Fibroblast of skin of scalp (primary cell): ENCODE results near the gene TRMT61A.

ENCODE experiments used
- DNase-seq: peaks from one replicate; pipeline ENCODE4 v3.0.0-alpha.2; 2013

TRMT61A gene

GRCh38 chr14:103569408-103569807 lies 40.4 kb downstream of the TRMT61A start:
- DNase-seq, result no peak

- DNase-seq, result no peak
Observed at GRCh38 chr14:103574104-103574503, 45.1 kb downstream of the TRMT61A start.

GRCh38 chr14:103574707-103575285 lies 45.8 kb downstream of the TRMT61A start:
- no peak for DNase-seq

DNA sequence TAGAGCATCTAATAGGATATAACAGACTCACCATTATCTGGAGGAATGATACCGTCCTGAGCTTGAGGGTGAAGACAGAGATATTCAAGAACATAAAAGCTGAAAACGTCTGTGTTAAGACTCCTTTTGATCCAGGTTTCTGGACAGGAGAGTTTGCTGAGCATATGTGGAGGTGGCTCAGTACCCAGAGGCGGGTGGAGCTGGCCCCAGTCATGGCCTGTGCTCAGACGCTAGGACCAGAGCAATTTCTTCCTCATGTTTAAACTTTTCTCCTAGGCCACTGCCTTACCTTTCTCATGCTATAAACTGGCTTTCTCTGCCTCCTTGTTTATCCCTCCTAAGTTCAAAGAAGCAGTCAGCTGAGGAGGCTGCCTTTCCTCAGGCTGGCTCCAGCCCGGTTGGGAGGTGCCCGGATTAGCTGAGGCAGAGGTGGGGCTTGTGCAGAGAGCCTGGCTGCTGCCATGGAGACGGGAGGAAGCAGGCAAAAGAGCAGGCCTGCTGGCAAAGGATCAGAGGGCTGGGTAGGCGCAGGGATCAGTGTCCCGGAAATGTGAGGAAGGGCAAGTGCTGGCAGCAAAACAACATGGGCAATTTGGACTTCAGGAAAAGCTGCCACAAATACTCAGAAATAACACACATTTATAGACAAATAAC lies 47.5 kb downstream of the TRMT61A start:
- peak; percentile 75 for DNase-seq

GRCh38 chr14:103578401-103579075 lies 49.5 kb downstream of the TRMT61A start:
- no peak for DNase-seq

GRCh38 chr14:103581206-103581605 lies 52.2 kb downstream of the TRMT61A start:
- no peak for DNase-seq

- no peak for DNase-seq
Observed at GRCh38 chr14:103581954-103582703, 53.1 kb downstream of the TRMT61A start.

- no peak for DNase-seq
Observed at GRCh38 chr14:103584326-103584915, 55.4 kb downstream of the TRMT61A start.
